ENCODE results near the gene OAS3.

OAS3 gene

DNA sequence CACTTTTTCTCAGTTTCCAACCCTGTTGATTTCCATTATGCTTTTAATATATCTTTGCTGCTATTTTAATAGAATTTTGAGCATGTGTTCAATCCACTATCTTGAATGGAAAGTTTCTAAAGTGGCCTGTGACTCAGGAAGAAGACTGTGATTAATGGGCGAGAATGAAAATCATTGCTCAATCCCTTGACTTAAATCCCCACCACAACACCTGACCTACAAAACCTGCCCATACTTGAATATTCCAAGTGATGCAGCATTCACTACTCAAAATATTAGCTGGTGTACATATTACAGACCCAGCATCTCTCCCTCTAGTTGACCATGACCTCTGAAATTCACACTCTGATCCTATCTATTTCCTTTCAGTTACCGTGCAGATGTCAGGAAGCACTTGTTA is 1.3 kb upstream of the OAS3 start:
- H3K4me3 ChIP-seq (ENCODE audit: low read length), result no peak overlapping the region
- DNase-seq (ENCODE audit: low read depth), result no peak
- TF ChIP-seq, protein P1, sequence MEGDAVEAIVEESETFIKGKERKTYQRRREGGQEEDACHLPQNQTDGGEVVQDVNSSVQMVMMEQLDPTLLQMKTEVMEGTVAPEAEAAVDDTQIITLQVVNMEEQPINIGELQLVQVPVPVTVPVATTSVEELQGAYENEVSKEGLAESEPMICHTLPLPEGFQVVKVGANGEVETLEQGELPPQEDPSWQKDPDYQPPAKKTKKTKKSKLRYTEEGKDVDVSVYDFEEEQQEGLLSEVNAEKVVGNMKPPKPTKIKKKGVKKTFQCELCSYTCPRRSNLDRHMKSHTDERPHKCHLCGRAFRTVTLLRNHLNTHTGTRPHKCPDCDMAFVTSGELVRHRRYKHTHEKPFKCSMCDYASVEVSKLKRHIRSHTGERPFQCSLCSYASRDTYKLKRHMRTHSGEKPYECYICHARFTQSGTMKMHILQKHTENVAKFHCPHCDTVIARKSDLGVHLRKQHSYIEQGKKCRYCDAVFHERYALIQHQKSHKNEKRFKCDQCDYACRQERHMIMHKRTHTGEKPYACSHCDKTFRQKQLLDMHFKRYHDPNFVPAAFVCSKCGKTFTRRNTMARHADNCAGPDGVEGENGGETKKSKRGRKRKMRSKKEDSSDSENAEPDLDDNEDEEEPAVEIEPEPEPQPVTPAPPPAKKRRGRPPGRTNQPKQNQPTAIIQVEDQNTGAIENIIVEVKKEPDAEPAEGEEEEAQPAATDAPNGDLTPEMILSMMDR (conservative IDR thresholded peaks at IDR 0.05; ENCODE audit: low read depth, low read length), result no peak

DNA sequence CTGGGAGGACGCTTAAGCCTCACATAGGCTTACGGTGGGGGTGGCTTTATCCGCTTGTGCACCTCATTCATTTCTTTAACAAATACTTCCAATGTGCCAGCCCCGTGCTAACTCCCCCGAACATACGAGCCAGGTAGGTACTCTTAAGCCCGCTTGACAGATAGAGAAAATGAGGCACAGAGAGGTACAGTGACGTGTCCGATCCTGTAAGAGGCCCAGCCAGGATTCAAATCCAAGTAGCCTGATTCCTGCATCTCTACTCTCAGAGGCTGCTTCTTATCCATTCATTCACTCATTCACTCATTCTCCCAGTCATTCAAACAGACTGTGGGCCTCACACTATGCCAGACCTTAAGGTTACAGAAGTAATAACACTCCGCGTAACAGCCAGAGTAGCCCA is 477 bp downstream of the OAS3 start:
- TF ChIP-seq, protein P1 (conservative IDR thresholded peaks at IDR 0.05; ENCODE audit: low read depth, low read length), result no peak
- no peak for DNase-seq (ENCODE audit: low read depth)
- peak overlapping the region; percentile 69 for H3K4me3 ChIP-seq (ENCODE audit: low read length)

DNA sequence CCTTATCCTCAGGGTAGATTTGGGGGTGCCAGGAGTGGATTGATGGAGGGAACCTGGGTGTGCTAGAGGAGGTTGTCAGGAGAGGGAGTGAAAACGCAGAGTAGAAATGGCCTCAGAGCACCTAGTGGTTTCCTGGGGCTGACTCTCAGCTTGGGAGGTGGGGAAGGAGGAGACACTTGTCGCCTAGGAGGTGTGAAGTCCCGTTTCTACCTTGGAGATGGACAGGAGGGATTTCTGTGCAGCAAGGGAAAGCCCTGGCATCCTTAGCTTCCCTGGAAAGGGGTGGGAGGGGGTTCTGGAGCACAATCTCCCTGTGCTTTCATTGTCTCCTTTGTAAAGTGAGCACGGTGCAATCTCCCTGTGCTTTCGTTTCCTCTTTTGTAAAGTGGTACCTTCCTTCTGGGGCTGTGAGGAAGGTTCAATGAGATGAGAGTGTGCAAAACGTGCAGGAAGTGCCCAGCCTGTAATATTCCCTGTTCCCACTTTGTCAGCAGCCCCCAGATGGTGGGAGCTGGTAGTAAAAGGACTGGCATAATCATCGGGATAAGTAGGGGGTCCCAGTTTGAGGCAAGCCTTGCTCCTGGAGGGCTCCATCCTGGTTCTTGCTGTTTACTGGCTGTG is 1.6 kb downstream of the OAS3 start:
- TF ChIP-seq, protein P1 (conservative IDR thresholded peaks at IDR 0.05; ENCODE audit: low read depth, low read length), result no peak
- DNase-seq (ENCODE audit: low read depth), result no peak
- no peak overlapping the region for H3K4me3 ChIP-seq (ENCODE audit: low read length)

DNA sequence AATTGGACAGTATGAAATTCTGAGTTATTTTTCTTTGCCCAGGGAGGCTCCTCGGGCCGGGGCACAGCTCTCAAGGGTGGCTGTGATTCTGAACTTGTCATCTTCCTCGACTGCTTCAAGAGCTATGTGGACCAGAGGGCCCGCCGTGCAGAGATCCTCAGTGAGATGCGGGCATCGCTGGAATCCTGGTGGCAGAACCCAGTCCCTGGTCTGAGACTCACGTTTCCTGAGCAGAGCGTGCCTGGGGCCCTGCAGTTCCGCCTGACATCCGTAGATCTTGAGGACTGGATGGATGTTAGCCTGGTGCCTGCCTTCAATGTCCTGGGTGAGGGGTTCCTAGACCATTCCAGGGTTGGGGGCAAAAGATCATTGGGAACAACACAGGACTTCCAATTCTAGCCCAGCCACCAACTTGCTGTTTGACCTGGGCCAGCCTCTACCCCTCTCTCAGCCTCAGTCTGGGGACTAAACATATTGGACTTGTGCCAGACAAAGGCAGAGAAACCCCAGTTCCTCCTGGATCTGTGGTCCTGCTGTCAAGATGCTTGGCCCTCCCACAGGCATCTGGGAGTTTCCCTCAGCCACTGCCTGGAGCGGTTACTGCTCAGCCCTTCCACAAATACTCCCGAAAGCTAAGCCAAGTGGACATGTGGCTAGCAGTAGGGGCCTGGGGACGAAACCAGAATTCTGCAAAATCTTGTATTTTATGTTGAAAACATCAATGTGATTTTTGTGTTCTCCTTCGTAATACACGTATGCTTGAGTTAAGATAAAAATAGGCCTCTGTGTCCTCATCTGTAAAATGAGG is 3.5 kb downstream of the OAS3 start:
- H3K4me3 ChIP-seq (ENCODE audit: low read length), result no peak overlapping the region
- TF ChIP-seq, protein P1 (conservative IDR thresholded peaks at IDR 0.05; ENCODE audit: low read depth, low read length), result no peak
- DNase-seq (ENCODE audit: low read depth), result no peak

DNA sequence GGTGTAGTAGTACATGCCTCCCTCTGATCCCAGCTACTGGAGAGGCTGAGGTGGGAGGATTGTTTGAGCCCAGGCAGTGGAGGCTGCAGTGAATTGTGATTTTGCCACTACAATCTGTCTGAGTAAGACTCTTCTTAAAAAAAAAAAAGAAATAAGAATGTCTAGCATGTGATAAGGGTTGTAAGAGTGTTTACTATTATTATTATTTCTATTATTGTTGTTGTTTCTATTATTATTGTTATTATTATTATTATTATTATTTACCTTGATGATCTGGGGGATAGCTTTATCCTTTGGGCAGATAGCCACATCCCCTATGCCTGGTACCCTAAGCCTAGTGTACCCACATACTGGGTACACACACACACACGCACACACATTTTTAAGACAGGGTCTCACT is 4.3 kb downstream of the OAS3 start:
- H3K4me3 ChIP-seq (ENCODE audit: low read length), result no peak overlapping the region
- DNase-seq (ENCODE audit: low read depth), result no peak
- TF ChIP-seq, protein P1 (conservative IDR thresholded peaks at IDR 0.05; ENCODE audit: low read depth, low read length), result no peak

DNA sequence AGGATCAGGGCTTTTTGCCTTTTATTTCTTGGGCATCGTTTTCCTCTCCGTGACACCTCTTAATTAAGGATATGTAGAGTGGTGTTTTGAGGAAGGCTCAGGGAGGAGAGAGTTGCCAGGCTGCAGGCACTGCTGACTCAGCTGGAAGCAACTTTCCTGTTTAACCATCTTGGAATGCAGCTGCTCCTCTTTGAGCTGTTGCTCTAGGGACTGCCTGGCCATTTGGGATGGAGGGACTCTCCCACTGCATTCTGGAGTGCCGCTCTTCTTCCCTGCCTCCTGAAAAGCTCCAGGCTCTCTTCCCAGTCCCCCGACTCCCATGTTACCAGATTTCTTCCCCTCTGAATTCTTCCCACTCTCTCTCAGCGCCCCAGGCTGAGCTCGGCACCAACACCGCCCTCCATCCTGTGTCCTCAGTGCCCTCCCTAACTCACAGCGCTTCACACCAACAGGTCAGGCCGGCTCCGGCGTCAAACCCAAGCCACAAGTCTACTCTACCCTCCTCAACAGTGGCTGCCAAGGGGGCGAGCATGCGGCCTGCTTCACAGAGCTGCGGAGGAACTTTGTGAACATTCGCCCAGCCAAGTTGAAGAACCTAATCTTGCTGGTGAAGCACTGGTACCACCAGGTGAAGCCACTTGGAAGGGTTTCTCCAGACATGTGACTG is 5.9 kb downstream of the OAS3 start:
- TF ChIP-seq, protein P1 (conservative IDR thresholded peaks at IDR 0.05; ENCODE audit: low read depth, low read length), result no peak
- H3K4me3 ChIP-seq (ENCODE audit: low read length), result no peak overlapping the region
- DNase-seq (ENCODE audit: low read depth), result no peak
